Activated CD4-positive, CD25-positive, alpha-beta regulatory T cell treated with anti-CD3 and anti-CD28 coated beads, Interleukin-2, amount 50 U/mL, for 24 hours (primary cell): ENCODE data around the gene PSMC3IP.

Experiments
- ATAC-seq, 2 donors: fragments of 150-1000 bp; cut with Tn5 transposase; one replicate each; pipeline ENCODE4 v1.10.0; 2021; ENCODE audit warnings: mild to moderate bottlenecking in 1 of 2, moderate library complexity in 1 of 2

PSMC3IP gene

DNA sequence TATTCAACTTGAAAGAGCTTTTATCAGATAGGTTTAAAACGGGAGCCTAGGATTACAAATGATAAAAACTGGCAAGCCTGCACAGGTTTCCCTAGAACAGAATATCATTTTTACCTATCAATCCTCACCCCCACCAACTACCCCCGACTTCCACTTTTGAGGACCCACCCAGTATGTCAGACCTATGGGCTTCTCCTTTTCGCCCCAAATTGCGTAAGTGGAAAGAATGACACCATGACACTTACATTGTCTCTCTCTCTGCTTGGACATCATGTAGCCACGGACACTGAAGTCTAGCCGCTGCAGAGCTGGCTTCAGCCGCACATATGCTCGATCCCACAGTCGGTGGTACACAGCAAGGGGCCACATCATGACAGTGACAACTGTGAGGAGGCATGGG lies 7.4 kb upstream of the PSMC3IP start:
- ATAC-seq, result no peak

- no peak for ATAC-seq
Observed at GRCh38 chr17:42581744-42582270, 4.3 kb upstream of the PSMC3IP start.

DNA sequence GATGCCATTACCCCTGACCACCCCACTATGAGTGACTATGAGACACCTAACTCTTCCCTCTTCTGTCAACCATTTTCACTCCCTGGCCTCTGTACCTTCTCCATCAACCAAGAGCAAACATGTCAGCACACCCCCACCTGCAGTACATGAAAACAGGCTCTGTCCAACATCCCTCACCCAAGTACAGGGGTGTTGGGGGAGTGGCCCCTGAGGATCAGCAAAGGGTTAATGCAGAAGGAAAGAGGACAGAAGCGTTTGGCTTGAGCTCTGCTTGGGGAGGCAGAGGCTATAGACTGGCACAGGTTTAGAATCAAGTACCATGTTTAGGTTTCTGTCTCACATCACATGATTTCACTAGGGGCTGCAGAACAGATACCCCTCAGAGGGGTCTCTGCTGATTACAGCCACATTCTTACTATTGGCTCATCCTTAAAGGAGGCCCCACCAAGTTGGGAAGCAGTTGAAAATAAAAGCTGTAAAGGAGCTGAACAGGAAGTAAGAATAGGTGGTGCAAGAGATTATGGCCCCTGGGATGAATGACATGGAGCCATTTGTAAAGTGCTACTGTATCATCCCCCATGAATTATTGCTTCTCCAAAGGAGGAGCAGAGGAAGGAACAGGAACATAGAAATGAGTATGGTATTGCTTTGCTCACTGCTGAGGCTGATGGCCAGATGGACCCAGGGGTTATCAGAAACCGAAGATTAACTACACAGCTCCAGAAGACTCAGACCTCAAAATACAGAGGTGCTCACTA lies 2.4 kb upstream of the PSMC3IP start:
- no peak for ATAC-seq

DNA sequence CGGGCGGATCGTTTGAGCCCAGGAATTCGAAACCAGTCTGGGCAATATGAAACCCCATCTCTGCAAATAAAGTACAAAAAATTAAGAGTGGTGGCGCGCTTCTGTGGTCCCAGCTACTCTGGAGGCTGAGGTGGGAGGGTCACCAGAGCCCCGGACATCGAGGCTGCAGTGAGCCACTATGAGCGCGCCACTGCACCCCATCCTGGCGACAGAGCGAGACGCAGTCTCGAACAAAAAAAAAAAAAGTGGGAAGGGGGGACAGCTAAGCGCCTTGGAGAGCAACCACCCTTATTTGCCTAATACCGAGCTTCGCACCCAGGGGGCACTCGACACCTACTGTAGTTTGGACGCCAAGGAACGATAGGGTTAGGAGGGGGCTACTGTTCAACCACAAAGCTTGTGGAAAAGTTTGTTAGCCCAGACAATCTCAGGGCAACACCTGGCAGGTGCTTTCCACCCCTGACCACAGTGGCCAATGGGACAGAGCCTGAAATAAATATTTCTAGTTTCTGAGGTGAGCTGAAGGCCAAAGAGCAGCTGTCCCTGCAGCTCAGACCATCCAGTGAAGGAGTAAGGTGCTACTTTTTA lies 847 bp upstream of the PSMC3IP start:
- peak; percentile 54 for ATAC-seq

DNA sequence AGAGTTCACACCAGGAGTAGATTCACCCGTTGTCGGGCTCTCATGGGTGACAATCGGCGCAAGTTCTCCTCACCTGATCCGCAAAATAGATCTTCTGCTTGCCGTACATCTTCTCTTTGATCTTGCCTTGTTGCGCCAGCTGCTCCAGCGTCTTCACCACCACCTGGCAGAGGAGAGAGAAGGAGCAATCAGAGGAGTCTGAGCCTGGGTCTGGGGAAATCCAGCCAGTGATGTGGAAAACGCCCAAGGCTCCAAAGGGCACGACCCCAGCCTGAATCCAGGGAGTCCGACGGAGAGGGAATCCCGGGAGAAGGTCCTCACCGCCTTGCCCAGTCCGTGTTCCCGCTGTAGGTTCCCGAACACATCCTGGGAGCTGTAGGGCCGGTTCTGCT lies 393 bp downstream of the PSMC3IP start:
- ATAC-seq, result peak in 1 of 2 donors; percentile 1

GRCh38 chr17:42574463-42574862 lies 3.1 kb downstream of the PSMC3IP start:
- ATAC-seq, result no peak

DNA sequence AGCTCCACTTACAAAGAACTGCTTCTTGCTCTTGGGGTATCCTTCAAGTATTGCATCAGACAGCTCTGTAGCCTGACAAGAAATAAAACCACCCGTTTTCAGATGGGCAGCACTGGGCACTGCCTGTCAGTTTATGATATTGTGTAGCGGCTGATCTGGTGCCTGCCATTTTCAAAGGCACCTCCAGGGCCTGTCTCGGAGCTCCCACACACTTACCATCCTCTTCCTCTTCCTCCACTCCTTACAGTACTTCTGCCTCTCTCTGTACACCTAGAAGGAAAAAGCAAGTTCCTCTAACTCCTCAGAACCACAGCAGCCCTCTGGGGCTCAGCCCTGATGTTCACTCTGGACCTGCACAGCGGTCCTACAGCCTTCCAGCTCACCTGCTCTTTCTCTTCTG lies 4.4 kb downstream of the PSMC3IP start:
- ATAC-seq, result no peak

DNA sequence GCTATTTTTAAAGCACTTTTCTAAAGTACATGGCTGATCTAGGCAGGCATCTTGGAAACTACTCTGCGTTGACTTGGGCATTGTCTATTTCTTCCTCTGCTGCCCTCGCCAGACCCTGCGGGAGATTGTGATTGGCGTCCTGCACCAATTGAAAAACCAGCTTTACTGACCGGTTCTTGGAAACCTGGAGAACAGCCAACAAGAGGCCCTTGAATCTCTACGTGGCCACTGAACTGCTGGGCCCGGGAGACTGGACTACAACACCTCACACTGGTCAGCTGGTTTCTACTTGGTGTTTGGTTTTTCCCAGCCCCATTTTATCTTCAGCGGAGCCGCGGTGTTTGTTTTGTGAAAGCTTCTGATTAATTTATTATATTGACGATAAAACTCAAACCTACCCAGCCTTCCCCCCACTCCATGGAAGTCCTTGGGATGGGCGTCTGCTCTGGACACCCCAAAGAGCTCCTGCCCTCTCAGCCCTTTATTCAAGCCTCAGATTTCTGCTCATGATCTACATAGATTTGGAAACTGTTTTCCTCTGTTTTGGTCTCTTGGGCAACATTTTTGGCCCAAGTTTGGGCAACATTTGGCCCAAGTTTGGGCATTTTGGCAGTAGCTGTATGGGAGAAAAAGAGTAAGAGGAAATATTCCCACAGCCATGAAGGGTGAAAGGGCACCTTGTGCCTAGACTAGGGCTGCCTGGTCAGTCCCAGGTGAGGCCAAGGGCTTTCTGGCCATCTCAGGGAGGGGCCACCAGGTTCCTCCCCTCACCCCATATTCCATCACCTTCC lies 5.9 kb downstream of the PSMC3IP start:
- no peak for ATAC-seq

DNA sequence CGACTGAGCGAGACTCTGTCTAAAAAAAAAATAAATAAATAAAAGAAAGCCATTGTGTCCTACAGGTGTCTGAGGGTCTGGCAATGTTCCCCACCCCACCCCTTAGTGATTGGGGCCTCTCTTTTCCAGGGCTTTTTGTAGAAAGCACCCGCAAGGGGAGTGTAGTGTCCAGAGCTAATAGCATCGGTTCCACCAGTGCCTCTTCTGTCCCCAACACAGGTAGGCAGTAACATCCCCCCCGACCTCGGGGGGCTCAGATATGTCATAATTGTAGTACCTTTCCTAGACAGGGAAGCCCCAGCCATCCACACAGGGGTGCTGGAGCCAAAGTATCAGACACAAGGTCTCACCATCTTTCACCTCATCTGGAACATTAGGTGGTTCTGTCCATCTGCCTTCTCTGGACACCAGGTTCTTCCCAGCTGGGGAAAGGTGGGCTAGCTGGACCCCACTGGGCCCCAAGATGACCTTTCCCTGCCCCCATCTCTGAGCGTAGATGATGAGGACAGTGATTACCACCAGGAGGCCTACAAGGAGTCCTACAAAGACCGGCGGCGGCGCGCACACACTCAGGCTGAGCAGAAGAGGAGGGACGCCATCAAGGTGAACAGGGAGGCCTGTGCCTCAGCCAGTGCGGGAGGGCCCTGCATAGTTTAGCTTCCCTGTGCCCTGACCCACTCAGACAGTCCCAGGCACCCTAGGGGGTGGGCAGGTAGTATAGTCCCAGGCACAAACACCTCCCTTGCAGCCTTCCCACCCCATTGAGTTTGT lies 9.0 kb downstream of the PSMC3IP start:
- ATAC-seq, result no peak

DNA sequence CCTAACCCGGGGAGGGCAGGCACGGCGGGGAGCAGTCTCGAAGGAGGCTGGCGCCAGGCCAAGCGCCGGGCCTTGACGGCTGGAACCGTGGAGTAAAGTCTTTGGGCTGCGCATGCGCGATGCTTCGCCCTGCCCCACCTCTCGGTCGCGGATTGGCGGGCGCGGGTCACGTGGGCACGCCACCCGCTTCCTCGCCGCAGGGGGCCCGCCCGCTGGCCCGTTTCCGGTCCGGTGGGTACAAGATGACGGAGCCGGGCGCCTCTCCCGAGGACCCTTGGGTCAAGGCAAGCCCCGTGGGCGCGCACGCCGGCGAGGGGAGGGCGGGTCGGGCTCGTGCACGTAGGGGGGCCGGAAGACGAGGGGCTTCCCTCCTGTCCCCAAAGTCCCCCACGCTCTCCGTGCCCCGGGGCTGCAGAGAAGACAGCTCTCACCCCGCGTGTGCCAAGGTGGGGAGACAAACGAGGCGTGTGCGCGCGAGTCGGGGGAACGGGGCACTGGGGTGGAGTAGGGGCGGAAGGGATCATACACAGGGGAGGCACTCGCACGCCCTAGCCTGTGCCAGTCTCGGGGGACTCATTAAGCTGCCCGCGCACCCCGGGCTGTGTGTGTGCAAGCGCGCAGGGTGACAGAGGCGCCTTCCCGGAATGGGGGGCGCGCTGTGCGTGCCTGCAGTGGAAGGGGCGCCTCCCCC lies 10.5 kb downstream of the PSMC3IP start, which contains the start of gene MLX:
Gene MLX, plus strand, starts transcription at position 218 of the 691 bp plus-strand sequence. Its CDS starts 25 bp downstream, at position 243.
- peak; percentile 71 to 77 for ATAC-seq

DNA sequence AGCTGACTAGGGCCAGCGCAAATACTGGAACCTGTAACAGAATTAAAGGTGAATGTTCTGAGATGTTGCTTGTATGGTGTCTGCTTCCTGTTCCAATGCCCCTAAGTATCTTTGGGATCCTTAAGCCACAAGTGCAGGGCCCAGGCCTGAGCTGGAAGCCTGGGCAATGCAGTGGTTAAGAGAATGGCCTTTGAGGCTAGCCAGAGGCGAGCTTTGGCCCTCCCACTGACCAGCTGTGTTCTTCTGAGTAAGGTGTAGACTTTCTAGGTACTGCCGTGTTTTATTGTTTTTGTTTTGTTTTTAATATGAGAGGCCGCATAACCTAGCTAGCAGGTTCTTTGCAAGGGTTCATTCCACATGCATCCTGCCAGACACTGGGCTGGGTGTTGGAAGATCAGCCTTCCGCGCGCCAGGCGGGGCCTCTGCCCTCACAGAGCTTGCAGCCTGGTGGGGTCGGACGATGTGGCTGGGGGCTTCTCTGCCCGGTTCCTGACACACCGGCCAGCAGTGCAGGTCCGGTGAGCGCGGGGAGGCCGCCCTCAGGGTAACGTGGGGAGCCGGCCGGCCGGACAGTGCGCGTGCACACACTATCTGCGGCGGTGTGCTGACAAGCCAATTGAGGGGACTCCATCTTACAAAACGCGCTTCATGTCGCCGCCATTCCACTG lies 11.2 kb downstream of the PSMC3IP start:
- ATAC-seq, result no peak

- no peak for ATAC-seq
Observed at GRCh38 chr17:42565523-42566214, 11.9 kb downstream of the PSMC3IP start.

DNA sequence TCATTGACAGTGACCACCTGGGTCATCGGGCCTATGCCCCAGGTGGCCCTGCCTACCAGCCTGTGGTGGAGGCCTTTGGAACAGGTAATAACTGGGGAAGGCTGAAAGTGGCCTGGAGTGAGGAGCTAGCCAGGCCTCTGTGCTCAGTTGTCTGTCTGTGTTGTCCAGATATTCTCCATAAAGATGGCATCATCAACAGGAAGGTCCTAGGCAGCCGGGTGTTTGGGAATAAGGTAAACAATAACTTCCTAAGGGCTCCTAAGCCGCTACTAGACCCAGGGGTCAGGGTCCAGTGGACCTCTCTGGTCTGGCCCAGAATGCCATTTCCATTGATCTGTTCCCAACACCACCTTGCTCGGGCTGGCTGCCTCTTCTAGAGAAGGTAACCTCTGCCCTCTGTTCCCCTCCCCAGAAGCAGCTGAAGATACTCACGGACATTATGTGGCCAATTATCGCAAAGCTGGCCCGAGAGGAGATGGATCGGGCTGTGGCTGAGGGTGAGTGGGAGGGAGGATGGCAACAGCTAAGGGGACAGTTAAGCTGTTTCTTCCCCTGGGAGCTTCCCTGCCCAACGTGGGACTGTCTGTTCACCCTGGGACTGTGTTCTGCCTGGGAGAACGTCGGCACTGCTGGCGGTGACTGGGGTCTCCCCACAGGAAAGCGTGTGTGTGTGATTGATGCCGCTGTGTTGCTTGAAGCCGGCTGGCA lies 12.6 kb downstream of the PSMC3IP start:
- ATAC-seq, result no peak

- ATAC-seq, result no peak
Observed at GRCh38 chr17:42563950-42564349, 13.6 kb downstream of the PSMC3IP start.

DNA sequence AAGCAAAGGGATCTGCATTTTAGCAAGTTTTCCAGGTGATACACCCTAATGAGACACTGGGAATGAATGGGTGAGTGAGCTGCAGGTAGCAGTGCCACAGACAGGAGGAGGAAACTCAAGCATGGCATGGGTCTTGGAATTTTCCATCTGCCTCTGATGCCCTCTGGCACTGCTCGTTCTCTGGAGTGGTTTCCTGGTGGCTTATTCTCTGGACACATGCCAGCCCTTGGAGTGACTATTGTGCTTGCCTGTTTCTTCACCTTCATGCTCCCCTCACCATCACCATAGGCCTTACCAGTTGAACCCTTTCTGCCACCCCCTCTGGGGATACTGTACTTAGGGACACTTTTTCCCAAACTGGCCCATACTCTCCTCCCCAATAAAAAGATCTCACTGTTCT lies 14.0 kb downstream of the PSMC3IP start:
- ATAC-seq, result no peak

GRCh38 chr17:42563143-42563509 lies 14.4 kb downstream of the PSMC3IP start:
- ATAC-seq, result no peak

DNA sequence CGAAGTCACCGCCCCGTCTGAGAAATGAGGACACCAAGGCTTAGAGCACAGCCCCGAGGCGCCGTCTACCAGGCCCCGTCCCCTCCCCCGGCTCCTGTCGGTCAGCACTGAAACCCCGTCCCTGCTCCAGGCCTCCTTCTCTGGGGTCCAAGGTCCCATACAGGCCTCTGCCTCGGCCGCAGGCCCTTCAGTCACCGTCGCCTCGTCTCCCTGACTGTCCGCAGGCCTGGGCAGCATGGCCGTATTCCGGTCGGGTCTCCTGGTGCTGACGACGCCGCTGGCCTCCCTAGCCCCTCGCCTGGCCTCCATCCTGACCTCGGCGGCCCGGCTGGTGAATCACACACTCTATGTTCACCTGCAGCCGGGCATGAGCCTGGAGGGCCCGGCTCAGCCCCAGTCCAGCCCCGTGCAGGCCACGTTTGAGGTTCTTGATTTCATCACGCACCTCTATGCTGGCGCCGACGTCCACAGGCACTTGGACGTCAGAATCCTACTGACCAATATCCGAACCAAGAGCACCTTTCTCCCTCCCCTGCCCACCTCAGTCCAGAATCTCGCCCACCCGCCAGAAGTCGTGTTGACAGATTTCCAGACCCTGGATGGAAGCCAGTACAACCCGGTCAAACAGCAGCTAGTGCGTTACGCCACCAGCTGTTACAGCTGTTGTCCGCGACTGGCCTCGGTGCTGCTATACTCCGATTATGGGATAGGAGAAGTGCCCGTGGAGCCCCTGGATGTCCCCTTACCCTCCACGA lies 15.0 kb downstream of the PSMC3IP start:
- no peak for ATAC-seq

DNA sequence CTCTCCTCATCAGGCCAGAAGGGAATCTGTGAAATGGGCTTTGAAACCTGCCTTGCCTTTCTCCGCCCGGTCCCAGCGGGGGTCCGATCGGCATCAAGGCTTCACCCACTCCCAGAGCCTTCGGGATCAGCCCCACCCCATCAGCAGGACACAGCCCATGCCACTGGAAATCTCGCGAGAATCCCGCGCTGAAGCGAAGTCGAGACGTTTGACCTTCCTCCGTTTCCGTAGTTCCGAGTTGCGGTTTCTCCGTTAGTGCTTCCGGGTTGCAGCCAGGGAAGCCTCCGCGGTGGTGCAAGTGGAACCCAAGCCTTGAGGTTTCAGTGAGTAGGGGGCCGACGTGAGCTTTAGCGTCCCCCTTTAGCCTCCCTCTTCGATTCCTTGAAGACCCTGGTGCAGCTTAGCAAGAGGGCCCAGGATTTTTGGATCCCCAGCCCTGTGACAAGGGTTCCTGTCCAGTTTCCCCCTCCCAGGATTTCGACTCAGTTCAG lies 15.6 kb downstream of the PSMC3IP start, which contains the start of gene COASY:
Gene COASY, plus strand, starts transcription at position 252 of the 491 bp plus-strand sequence. CDS start 475 bp downstream, outside the sequence.
- ATAC-seq, result peak; percentile 74 to 76

GRCh38 chr17:42560246-42560645 lies 17.3 kb downstream of the PSMC3IP start:
- no peak for ATAC-seq
